GM19395 (cell line): Measurements from ENCODE around the gene SLC24A4.

Experiments
- ATAC-seq: cut with Tn5 transposase; IDR thresholded peaks from one replicate; pipeline ENCODE4 v1.9.1; 2021; ENCODE audit warnings: mild to moderate bottlenecking, moderate library complexity; ENCODE audit not compliant: unreplicated experiment

Gene SLC24A4

GRCh38 chr14:92366237-92366636 lies 43.3 kb downstream of the SLC24A4 start:
- ATAC-seq = no peak

GRCh38 chr14:92368001-92368400 lies 45.0 kb downstream of the SLC24A4 start:
- no peak for ATAC-seq

- ATAC-seq = no peak
These were observed 46.1 kb downstream of the SLC24A4 start for GRCh38 chr14:92369097-92369496.

GRCh38 chr14:92372230-92372629 lies 49.3 kb downstream of the SLC24A4 start:
- ATAC-seq = no peak

GRCh38 chr14:92373336-92373735 lies 50.4 kb downstream of the SLC24A4 start:
- no peak for ATAC-seq

- no peak for ATAC-seq
These were observed 57.2 kb downstream of the SLC24A4 start for GRCh38 chr14:92380131-92380530.

- ATAC-seq = no peak
These were observed 57.6 kb downstream of the SLC24A4 start for GRCh38 chr14:92380582-92380981.

- ATAC-seq = no peak
These were observed 59.7 kb downstream of the SLC24A4 start for GRCh38 chr14:92382677-92383076.

- ATAC-seq = no peak
These were observed 60.8 kb downstream of the SLC24A4 start for GRCh38 chr14:92383805-92384204.

GRCh38 chr14:92384461-92385133 lies 61.6 kb downstream of the SLC24A4 start:
- no peak for ATAC-seq

- no peak for ATAC-seq
These were observed 62.6 kb downstream of the SLC24A4 start for GRCh38 chr14:92385561-92385960.

- no peak for ATAC-seq
These were observed 63.2 kb downstream of the SLC24A4 start for GRCh38 chr14:92386165-92386564.

GRCh38 chr14:92386637-92387036 lies 63.7 kb downstream of the SLC24A4 start:
- no peak for ATAC-seq

- ATAC-seq = no peak
These were observed 64.6 kb downstream of the SLC24A4 start for GRCh38 chr14:92387578-92387977.

GRCh38 chr14:92389598-92390158 lies 66.7 kb downstream of the SLC24A4 start:
- ATAC-seq = no peak

GRCh38 chr14:92391726-92392125 lies 68.8 kb downstream of the SLC24A4 start:
- ATAC-seq = no peak

- ATAC-seq = no peak
These were observed 69.7 kb downstream of the SLC24A4 start for GRCh38 chr14:92392711-92393110.

- no peak for ATAC-seq
These were observed 74.4 kb downstream of the SLC24A4 start for GRCh38 chr14:92397150-92397952.

- no peak for ATAC-seq
These were observed 75.1 kb downstream of the SLC24A4 start for GRCh38 chr14:92397953-92398564.

GRCh38 chr14:92398888-92399636 lies 76.1 kb downstream of the SLC24A4 start:
- ATAC-seq = no peak
